GM23338 (cell line): ENCODE data around the gene CDH12.

ENCODE experiments used
- ETS1 ChIP-seq: IDR thresholded peaks from 2 replicates; pipeline ENCODE4 v1.6.1; 2016; ENCODE audit warnings: antibody characterized with exemption
- EZH2 ChIP-seq: fragments of 200-600 bp; sonication (generic); IDR thresholded peaks from one replicate; pipeline ENCODE4 v1.8.0; 2017; ENCODE audit warnings: antibody characterized with exemption, mild to moderate bottlenecking, low read depth; ENCODE audit not compliant: unreplicated experiment
- EZH2phosphoT487 ChIP-seq: fragments of 200-600 bp; sonication (generic); IDR thresholded peaks from one replicate; pipeline ENCODE4 v1.8.1; 2018; ENCODE audit warnings: antibody characterized with exemption; ENCODE audit not compliant: unreplicated experiment
- JUNB ChIP-seq: IDR thresholded peaks from one replicate; pipeline ENCODE4 v1.6.1; 2016; ENCODE audit warnings: antibody characterized with exemption; ENCODE audit not compliant: unreplicated experiment
- NANOG ChIP-seq: IDR thresholded peaks from 2 replicates; pipeline ENCODE4 v1.6.1; 2016; ENCODE audit warnings: antibody characterized with exemption, borderline replicate concordance
- POLR2AphosphoS5 ChIP-seq: IDR thresholded peaks from 2 replicates; pipeline ENCODE4 v1.6.1; 2016; ENCODE audit warnings: antibody characterized with exemption, low read depth
- REST ChIP-seq: IDR thresholded peaks from one replicate; pipeline ENCODE4 v1.6.1; 2018; ENCODE audit warnings: antibody characterized with exemption; ENCODE audit not compliant: unreplicated experiment
- ZNF114 ChIP-seq: fragments of 250-450 bp; sonication (Bioruptor Pico); IDR thresholded peaks from 2 replicates; pipeline ENCODE4 v1.5.0; 2020; ENCODE audit warnings: mild to moderate bottlenecking, moderate library complexity
- ZNF331 ChIP-seq: fragments of 250-450 bp; sonication (Bioruptor Pico); IDR thresholded peaks from 2 replicates; pipeline ENCODE4 v1.5.0; 2020; ENCODE audit warnings: low read depth, mild to moderate bottlenecking, moderate library complexity
- TF ChIP-seq, protein P1 (sequence below): fragments of 250-450 bp; sonication (Bioruptor Pico); IDR thresholded peaks from 2 replicates; pipeline ENCODE4 v1.5.0; 2020; ENCODE audit warnings: mild to moderate bottlenecking, moderate library complexity
- TF ChIP-seq, protein P2 (sequence below), 2 experiments: fragments of 200-600 bp in 1 of 2; sonication (generic) in 1 of 2; conservative IDR thresholded peaks; 2 replicates each; pipeline versions ENCODE4 v1.5.1 to v1.6.1; 2016 to 2017; ENCODE audit warnings: antibody characterized with exemption in 2 of 2, low read depth in 2 of 2, mild to moderate bottlenecking in 2 of 2, moderate library complexity in 1 of 2

DNA sequence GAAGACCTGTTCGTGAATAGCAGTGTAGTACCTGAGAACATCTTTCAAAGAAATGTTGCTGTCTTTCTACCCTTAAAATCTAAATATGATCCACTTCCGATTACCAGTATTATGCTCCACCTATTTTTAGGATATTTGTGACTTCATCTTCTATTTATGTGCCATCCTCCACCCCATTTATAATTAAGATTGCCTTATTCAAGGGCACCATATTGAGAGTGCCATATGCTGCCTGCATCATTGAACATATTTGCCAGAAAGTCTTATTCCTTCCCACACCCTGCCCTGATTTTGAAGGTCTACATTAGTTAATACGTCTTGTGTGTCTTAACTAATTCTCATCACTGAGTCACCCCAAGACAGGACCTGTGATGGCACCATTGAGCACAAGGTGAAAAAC lies 1076.7 kb downstream of the CDH12 start:
- TF ChIP-seq, protein P1, sequence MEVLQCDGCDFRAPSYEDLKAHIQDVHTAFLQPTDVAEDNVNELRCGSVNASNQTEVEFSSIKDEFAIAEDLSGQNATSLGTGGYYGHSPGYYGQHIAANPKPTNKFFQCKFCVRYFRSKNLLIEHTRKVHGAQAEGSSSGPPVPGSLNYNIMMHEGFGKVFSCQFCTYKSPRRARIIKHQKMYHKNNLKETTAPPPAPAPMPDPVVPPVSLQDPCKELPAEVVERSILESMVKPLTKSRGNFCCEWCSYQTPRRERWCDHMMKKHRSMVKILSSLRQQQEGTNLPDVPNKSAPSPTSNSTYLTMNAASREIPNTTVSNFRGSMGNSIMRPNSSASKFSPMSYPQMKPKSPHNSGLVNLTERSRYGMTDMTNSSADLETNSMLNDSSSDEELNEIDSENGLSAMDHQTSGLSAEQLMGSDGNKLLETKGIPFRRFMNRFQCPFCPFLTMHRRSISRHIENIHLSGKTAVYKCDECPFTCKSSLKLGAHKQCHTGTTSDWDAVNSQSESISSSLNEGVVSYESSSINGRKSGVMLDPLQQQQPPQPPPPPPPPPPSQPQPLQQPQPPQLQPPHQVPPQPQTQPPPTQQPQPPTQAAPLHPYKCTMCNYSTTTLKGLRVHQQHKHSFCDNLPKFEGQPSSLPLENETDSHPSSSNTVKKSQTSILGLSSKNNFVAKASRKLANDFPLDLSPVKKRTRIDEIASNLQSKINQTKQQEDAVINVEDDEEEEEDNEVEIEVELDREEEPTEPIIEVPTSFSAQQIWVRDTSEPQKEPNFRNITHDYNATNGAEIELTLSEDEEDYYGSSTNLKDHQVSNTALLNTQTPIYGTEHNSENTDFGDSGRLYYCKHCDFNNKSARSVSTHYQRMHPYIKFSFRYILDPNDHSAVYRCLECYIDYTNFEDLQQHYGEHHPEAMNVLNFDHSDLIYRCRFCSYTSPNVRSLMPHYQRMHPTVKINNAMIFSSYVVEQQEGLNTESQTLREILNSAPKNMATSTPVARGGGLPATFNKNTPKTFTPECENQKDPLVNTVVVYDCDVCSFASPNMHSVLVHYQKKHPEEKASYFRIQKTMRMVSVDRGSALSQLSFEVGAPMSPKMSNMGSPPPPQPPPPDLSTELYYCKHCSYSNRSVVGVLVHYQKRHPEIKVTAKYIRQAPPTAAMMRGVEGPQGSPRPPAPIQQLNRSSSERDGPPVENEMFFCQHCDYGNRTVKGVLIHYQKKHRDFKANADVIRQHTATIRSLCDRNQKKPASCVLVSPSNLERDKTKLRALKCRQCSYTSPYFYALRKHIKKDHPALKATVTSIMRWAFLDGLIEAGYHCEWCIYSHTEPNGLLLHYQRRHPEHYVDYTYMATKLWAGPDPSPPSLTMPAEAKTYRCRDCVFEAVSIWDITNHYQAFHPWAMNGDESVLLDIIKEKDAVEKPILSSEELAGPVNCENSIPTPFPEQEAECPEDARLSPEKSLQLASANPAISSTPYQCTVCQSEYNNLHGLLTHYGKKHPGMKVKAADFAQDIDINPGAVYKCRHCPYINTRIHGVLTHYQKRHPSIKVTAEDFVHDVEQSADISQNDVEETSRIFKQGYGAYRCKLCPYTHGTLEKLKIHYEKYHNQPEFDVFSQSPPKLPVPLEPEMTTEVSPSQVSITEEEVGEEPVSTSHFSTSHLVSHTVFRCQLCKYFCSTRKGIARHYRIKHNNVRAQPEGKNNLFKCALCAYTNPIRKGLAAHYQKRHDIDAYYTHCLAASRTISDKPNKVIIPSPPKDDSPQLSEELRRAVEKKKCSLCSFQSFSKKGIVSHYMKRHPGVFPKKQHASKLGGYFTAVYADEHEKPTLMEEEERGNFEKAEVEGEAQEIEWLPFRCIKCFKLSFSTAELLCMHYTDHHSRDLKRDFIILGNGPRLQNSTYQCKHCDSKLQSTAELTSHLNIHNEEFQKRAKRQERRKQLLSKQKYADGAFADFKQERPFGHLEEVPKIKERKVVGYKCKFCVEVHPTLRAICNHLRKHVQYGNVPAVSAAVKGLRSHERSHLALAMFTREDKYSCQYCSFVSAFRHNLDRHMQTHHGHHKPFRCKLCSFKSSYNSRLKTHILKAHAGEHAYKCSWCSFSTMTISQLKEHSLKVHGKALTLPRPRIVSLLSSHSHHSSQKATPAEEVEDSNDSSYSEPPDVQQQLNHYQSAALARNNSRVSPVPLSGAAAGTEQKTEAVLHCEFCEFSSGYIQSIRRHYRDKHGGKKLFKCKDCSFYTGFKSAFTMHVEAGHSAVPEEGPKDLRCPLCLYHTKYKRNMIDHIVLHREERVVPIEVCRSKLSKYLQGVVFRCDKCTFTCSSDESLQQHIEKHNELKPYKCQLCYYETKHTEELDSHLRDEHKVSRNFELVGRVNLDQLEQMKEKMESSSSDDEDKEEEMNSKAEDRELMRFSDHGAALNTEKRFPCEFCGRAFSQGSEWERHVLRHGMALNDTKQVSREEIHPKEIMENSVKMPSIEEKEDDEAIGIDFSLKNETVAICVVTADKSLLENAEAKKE: no peak
- no peak for TF ChIP-seq EZH2
- TF ChIP-seq, protein P2, sequence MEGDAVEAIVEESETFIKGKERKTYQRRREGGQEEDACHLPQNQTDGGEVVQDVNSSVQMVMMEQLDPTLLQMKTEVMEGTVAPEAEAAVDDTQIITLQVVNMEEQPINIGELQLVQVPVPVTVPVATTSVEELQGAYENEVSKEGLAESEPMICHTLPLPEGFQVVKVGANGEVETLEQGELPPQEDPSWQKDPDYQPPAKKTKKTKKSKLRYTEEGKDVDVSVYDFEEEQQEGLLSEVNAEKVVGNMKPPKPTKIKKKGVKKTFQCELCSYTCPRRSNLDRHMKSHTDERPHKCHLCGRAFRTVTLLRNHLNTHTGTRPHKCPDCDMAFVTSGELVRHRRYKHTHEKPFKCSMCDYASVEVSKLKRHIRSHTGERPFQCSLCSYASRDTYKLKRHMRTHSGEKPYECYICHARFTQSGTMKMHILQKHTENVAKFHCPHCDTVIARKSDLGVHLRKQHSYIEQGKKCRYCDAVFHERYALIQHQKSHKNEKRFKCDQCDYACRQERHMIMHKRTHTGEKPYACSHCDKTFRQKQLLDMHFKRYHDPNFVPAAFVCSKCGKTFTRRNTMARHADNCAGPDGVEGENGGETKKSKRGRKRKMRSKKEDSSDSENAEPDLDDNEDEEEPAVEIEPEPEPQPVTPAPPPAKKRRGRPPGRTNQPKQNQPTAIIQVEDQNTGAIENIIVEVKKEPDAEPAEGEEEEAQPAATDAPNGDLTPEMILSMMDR (conservative IDR thresholded peaks at IDR 0.05; ENCODE audit: low read depth in 2 of 2): no peak
- no peak for TF ChIP-seq EZH2phosphoT487
- TF ChIP-seq POLR2AphosphoS5: no peak
- TF ChIP-seq JUNB: no peak
- no peak for TF ChIP-seq ZNF114 (CRISPR knock-in tag)
- no peak for TF ChIP-seq ETS1
- no peak for TF ChIP-seq REST
- TF ChIP-seq NANOG: no peak
- no peak for TF ChIP-seq ZNF331 (CRISPR knock-in tag)
